Endothelial cell (in vitro differentiated cells): ENCODE results near the gene KRT36. TPM values are rescaled to one million over a fixed set of nuclear protein-coding genes. Genes with fewer than 3 reads are reported as not detected.

Source experiments
- DNase-seq: peaks from one replicate; pipeline ENCODE4 v3.0.0; 2021; ENCODE audit warnings: low spot score
- H3K27ac Mint-ChIP-seq: one replicate; pipeline ENCODE4 v1.8.0; 2021; ENCODE audit warnings: mixed read lengths, inconsistent platforms; ENCODE audit not compliant: unreplicated experiment
- H3K27me3 Mint-ChIP-seq: one replicate; pipeline ENCODE4 v1.8.0; 2021; ENCODE audit warnings: mild to moderate bottlenecking, moderate library complexity, mixed read lengths, inconsistent platforms; ENCODE audit not compliant: unreplicated experiment
- H3K36me3 Mint-ChIP-seq: one replicate; pipeline ENCODE4 v1.8.0; 2021; ENCODE audit warnings: mild to moderate bottlenecking, low read depth, mixed read lengths, inconsistent platforms; ENCODE audit not compliant: unreplicated experiment
- H3K4me1 Mint-ChIP-seq: one replicate; pipeline ENCODE4 v1.8.0; 2021; ENCODE audit warnings: mild to moderate bottlenecking, mixed read lengths, inconsistent platforms; ENCODE audit not compliant: unreplicated experiment
- H3K4me3 Mint-ChIP-seq: one replicate; pipeline ENCODE4 v1.8.0; 2021; ENCODE audit warnings: mild to moderate bottlenecking, mixed read lengths, inconsistent platforms; ENCODE audit not compliant: unreplicated experiment
- H3K9me3 Mint-ChIP-seq: one replicate; pipeline ENCODE4 v1.8.0; 2021; ENCODE audit warnings: mixed read lengths, inconsistent platforms; ENCODE audit not compliant: unreplicated experiment
- total RNA-seq: library from RNA; stranded (reverse); fragmentation: NEBNext Ultra II Directional; extraction: Animal tissue kit (Norgen Biotek cat#: 25700); gene quantifications from one replicate; pipeline ENCODE4 v1.2.1, GENCODE V29; 2021; ENCODE audit not compliant: unreplicated experiment
- TF ChIP-seq, protein P1 (sequence below): fragments of 200-600 bp; sonication (generic); IDR thresholded peaks from one replicate; pipeline ENCODE4 v1.5.0; 2021; ENCODE audit warnings: antibody characterized with exemption; ENCODE audit not compliant: unreplicated experiment

Gene KRT36
- total RNA-seq, 1 donor from 2014 or later: not detected

DNA sequence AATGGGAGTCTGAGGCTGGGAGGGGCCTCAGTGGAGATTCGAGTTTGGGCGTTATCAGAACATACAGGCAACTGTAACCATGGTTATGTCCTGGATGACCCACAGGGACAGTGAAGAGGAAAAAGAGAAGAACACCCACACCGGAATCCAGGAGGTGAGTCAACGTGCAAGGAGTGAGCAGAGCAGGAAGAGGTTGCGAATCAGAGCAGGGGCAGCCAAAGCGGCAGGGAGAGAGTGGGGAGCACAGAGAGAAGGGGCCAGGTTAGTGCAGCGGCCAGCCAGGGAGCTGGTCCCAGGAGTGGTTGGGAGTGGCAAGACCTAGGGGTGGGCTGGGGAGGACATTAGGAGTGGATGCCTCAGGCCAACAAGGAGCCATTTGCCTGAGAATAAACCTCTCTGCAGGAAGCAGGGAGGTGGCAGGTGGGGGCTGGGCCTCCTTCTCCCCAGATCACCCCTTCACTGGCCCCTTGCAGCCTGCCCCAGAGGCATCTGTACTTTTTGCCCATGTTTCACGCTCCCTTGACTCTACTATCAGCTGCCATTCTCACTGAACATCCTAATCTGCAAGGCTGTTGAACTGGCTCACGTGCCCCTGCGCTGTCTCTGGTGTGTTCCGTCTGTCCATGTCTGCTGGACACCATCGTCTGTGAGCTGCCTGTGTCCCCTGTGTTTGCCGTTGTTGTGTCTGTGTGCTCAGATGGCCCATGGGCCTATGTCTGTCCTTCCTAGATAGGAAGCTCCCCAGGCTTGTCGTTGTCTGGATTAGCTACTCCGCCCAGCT, 10.6 kb upstream of the KRT36 start:
- Mint-ChIP-seq H3K4me3 (no peak overlapping the region), H3K36me3 (peaks cover 5% of the 10 kb centered on the region), H3K9me3 (no peaks in the 10 kb centered on the region), H3K27me3 (peaks cover 15% of the 10 kb centered on the region), H3K4me1 (peaks cover 3% of the 10 kb centered on the region), H3K27ac (no peak overlapping the region)
- DNase-seq: no peak
- TF ChIP-seq, protein P1, sequence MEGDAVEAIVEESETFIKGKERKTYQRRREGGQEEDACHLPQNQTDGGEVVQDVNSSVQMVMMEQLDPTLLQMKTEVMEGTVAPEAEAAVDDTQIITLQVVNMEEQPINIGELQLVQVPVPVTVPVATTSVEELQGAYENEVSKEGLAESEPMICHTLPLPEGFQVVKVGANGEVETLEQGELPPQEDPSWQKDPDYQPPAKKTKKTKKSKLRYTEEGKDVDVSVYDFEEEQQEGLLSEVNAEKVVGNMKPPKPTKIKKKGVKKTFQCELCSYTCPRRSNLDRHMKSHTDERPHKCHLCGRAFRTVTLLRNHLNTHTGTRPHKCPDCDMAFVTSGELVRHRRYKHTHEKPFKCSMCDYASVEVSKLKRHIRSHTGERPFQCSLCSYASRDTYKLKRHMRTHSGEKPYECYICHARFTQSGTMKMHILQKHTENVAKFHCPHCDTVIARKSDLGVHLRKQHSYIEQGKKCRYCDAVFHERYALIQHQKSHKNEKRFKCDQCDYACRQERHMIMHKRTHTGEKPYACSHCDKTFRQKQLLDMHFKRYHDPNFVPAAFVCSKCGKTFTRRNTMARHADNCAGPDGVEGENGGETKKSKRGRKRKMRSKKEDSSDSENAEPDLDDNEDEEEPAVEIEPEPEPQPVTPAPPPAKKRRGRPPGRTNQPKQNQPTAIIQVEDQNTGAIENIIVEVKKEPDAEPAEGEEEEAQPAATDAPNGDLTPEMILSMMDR: no peak

DNA sequence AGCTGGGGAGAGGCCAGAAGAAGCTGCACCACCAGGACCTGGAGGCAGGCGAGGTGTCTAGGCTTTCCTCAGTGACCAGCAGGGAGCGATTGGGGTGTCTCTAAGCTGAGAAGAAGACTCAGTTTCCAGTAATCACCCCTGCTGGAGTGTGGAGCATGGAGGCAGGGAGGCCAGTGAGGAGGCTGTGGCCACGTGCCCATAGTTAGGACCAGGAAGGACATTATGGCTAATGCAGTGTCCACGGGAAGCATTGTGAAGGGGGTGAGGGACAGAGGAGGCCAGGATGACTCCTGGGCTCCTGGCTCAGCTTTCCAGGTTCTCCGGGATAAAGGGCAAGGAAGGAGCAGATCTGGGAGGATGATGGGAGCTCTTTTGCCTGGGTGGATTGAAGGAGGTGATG, 10.0 kb upstream of the KRT36 start:
- Mint-ChIP-seq H3K36me3 (peaks cover 5% of the 10 kb centered on the region), H3K9me3 (no peaks in the 10 kb centered on the region), H3K4me3 (no peak overlapping the region), H3K27ac (no peak overlapping the region), H3K27me3 (peaks cover 15% of the 10 kb centered on the region), H3K4me1 (peaks cover 3% of the 10 kb centered on the region)
- TF ChIP-seq, protein P1: no peak
- DNase-seq: no peak

DNA sequence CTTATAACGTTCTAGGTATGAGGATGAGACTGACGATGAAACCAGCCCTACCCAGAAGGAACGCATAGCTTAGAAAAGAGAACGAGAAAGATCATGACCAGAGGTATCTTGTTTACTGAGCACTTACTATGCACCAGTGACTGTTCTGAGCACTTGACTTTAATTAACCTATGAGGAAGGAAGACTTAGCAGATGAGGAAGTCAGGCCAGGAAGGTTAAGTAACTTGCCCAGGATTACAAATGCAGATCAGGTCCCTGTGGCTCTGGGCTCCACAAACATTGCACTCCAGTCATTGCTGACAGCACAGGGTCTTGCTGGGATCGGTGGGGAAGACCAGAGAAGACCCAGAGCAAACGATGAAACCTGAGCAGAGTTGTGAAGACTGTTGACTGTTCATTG, 8.6 kb upstream of the KRT36 start:
- Mint-ChIP-seq H3K4me3 (no peak overlapping the region), H3K4me1 (peaks cover 3% of the 10 kb centered on the region), H3K36me3 (peaks cover 5% of the 10 kb centered on the region), H3K9me3 (no peaks in the 10 kb centered on the region), H3K27me3 (peaks cover 16% of the 10 kb centered on the region), H3K27ac (no peak overlapping the region)
- TF ChIP-seq, protein P1: no peak
- no peak for DNase-seq

DNA sequence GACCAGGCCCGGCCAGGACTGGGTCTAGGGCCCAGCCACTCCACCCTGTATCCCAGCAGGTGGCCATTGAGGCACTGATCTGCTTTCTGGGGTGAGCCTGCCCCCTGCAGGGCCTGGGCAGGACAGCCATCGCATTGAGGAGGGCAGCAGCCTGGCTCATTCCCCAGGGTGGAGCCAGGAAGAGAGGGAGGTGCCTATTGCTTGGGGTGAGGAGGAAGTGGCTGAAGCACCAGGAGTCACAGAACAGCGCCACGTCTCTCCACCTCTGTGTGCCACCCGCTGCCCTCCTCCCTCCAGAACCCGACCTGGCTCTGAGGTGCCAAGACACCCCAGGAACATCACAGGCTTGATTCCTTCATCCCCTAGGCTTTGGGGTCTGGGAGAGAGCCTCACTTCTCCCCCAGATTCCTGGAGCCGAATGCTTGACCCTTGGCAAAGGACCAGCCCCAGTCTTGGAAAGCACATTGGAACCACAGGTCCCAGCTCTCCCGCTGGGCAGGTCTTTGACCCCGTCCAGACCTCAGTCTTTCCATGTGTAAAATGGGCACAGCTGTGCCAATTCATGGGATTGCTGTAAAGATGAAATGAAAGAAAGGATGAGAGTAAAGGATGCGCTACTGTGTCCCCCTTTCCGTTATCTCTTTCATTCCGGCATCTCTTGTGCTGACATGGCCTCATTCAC, 7.2 kb upstream of the KRT36 start:
- DNase-seq: peak; percentile 72
- TF ChIP-seq, protein P1: peak; percentile 66
- no peak overlapping the region for H3K27ac Mint-ChIP-seq
- no peak overlapping the region for H3K4me3 Mint-ChIP-seq
- peaks cover 5% of the 10 kb centered on the region for H3K36me3 Mint-ChIP-seq
- H3K4me1 Mint-ChIP-seq: peaks cover 3% of the 10 kb centered on the region
- H3K27me3 Mint-ChIP-seq: peaks cover 17% of the 10 kb centered on the region
- no peaks in the 10 kb centered on the region for H3K9me3 Mint-ChIP-seq

DNA sequence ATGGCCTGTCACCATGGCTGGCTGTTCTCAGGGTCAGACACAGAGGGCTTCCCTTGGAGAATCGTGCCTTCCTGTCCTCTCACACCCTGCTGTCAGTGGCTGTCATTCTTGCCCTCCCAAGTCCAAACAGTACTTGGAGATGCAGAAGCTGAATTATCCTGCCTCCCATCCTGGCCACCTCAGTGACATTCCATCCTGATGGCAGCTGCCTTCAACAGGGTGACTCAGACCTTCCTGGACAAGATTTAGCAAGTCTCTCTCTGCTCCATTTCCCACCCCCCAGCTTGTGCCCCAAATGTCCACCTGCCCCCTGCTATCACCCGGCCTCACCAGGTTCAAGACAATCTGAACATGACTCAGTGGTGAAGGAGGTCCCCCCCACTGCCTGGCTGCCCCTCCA, 4.8 kb upstream of the KRT36 start:
- TF ChIP-seq, protein P1: no peak
- Mint-ChIP-seq H3K4me1 (no peaks in the 10 kb centered on the region), H3K27ac (no peak overlapping the region), H3K27me3 (peaks cover 15% of the 10 kb centered on the region), H3K4me3 (no peak overlapping the region), H3K36me3 (peaks cover 5% of the 10 kb centered on the region), H3K9me3 (no peaks in the 10 kb centered on the region)
- no peak for DNase-seq
